ENCODE results near the gene MED20.
"Not testable (repeated sequence)": the region's sequence is repeated elsewhere in the genome, so short reads cannot be mapped to it uniquely, and the experiment has no call there.

DNA sequence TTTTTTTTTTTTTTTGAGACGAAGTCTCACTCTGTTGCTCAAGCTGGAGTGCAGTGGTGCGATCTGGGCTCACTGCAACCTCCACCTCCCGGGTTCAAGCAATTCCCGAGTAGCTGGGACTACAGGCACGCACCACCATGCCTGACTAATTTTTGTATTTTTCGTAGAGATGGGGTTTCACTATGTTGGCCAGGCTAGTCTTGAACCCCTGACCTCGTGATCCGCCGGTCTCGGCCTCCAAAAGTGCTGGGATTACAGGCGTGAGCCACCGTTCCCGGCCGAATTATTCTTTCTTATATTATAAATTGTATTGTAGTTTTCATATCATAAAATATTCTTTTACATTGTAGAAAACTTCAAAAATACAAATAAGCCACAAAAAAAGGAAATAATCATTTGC lies 21.9 kb upstream of the MED20 start:
- TF ChIP-seq, protein P1, sequence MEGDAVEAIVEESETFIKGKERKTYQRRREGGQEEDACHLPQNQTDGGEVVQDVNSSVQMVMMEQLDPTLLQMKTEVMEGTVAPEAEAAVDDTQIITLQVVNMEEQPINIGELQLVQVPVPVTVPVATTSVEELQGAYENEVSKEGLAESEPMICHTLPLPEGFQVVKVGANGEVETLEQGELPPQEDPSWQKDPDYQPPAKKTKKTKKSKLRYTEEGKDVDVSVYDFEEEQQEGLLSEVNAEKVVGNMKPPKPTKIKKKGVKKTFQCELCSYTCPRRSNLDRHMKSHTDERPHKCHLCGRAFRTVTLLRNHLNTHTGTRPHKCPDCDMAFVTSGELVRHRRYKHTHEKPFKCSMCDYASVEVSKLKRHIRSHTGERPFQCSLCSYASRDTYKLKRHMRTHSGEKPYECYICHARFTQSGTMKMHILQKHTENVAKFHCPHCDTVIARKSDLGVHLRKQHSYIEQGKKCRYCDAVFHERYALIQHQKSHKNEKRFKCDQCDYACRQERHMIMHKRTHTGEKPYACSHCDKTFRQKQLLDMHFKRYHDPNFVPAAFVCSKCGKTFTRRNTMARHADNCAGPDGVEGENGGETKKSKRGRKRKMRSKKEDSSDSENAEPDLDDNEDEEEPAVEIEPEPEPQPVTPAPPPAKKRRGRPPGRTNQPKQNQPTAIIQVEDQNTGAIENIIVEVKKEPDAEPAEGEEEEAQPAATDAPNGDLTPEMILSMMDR (IDR thresholded peaks at IDR 0.05): not testable (repeated sequence)
- TF ChIP-seq POLR2A (IDR thresholded peaks at IDR 0.05): not testable (repeated sequence)

Data from heart left ventricle (tissue), 13 donors.